ENCODE measurements around the gene ZCCHC24. TPM values are rescaled to one million over a fixed set of nuclear protein-coding genes. Genes with fewer than 3 reads are reported as not detected.

The ZCCHC24 gene
- total RNA-seq, 2 donors from 2014 or later: 14.0 to 19.8 TPM

DNA sequence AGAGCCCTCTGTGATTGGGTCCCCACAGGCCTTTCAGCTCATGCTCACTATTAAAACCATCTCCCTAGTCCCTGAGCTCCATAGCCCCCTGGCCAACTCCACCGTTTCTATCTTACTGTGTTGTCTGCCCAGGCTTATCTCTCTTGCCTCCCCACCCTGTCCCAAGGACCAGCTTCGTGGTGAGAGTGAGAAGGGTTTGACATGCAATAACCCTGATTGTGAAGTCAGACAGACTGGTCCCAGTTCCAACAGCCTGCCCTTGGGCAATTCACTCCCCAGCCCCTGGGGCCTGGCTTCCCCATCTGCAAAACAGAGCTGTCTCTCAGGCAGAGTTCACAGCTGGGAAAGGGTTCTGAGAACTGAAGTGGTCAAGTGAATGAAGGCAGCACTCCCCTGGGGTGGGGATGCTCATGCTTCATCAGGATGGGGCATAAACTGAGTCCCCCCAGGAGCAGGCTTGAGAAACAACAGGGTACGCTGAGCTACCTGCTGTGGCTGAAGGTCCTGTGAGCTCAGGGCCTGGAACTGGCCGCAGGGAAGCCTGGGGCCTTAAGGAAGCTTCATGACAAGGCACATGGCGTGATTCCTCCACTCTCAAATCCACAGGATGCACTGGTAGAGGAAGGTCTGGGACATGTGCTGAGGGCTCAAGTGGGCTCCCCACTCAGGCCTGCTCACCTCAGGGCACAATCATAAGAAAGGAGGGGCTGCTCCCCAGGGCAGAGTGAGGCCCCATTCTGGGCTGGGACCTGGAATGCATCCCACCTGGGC lies 100.0 kb downstream of the ZCCHC24 start:
- H3K9me3 ChIP-seq: no peaks in the 10 kb centered on the region
- intact Hi-C loops (cut with DNase I): no loop called here
- peaks cover 96% of the 10 kb centered on the region for H3K4me1 ChIP-seq
- H3K36me3 ChIP-seq (replicated peaks in 1 of 2; ENCODE audit: insufficient read depth in 1 of 2, low read depth in 2 of 2): peaks cover 0 to 3% of the 10 kb centered on the region in 2 donors
- DNase-seq: peak in 1 of 4 donors; percentile 27
- H3K27ac ChIP-seq: peak overlapping the region; percentile 66 to 98 (median 88)
- H3K27me3 ChIP-seq: no peaks in the 10 kb centered on the region
- 69 to 75% methylated on average over 5 of the region's 5 CpGs for WGBS, 2 donors
- no peak for ATAC-seq
- H3K4me3 ChIP-seq: no peak overlapping the region
- TF ChIP-seq, protein P1, sequence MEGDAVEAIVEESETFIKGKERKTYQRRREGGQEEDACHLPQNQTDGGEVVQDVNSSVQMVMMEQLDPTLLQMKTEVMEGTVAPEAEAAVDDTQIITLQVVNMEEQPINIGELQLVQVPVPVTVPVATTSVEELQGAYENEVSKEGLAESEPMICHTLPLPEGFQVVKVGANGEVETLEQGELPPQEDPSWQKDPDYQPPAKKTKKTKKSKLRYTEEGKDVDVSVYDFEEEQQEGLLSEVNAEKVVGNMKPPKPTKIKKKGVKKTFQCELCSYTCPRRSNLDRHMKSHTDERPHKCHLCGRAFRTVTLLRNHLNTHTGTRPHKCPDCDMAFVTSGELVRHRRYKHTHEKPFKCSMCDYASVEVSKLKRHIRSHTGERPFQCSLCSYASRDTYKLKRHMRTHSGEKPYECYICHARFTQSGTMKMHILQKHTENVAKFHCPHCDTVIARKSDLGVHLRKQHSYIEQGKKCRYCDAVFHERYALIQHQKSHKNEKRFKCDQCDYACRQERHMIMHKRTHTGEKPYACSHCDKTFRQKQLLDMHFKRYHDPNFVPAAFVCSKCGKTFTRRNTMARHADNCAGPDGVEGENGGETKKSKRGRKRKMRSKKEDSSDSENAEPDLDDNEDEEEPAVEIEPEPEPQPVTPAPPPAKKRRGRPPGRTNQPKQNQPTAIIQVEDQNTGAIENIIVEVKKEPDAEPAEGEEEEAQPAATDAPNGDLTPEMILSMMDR (IDR thresholded peaks at IDR 0.05): no peak

DNA sequence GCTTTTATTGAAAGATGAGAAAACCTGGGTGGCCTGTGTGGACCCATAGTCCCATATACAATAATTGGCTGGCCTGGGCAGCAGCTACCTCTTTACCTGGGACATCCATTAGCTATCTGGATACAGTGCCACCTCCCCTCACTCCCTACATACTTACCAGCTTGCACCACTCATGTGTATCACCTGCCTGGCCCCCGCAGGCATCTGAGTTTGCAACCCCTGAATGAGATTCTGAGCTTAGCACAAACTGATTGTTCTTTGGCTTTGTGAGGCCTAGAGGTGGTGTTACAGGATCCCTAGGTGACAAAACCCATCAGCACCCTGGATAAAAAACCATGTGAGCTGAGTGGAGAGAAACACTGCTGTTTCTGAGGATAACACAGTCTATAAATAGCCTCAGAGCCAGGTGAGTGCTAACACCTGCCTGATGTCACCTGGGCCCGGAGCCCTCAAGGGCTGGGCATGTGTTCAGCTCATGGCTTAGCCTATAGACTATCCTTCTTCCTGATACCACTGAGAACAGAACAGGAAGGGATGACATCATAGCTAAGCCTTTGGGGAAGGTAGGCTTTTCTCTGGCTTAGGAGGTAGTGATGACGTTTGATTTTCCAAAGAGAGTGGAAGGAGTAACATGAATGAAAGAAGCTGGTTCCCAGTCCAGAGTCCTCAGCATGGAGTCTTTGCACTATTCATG lies 100.8 kb downstream of the ZCCHC24 start:
- no peak overlapping the region for H3K4me3 ChIP-seq
- TF ChIP-seq POLR2A (IDR thresholded peaks at IDR 0.05): no peak
- TF ChIP-seq, protein P1 (IDR thresholded peaks at IDR 0.05): no peak
- intact Hi-C loops (cut with DNase I): no loop called here
- DNase-seq: peak; percentile 75 to 92 (median 90)
- ATAC-seq: peak; percentile 66
- H3K36me3 ChIP-seq (replicated peaks in 1 of 2; ENCODE audit: insufficient read depth in 1 of 2, low read depth in 2 of 2): no peaks in the 10 kb centered on the region
- 29 to 35% methylated on average over 3 of the region's 3 CpGs for WGBS, 2 donors
- H3K9me3 ChIP-seq: no peaks in the 10 kb centered on the region
- peaks cover 89% of the 10 kb centered on the region for H3K4me1 ChIP-seq
- H3K27ac ChIP-seq: peak overlapping the region; percentile 66 to 98 (median 88)
- H3K27me3 ChIP-seq: no peaks in the 10 kb centered on the region

DNA sequence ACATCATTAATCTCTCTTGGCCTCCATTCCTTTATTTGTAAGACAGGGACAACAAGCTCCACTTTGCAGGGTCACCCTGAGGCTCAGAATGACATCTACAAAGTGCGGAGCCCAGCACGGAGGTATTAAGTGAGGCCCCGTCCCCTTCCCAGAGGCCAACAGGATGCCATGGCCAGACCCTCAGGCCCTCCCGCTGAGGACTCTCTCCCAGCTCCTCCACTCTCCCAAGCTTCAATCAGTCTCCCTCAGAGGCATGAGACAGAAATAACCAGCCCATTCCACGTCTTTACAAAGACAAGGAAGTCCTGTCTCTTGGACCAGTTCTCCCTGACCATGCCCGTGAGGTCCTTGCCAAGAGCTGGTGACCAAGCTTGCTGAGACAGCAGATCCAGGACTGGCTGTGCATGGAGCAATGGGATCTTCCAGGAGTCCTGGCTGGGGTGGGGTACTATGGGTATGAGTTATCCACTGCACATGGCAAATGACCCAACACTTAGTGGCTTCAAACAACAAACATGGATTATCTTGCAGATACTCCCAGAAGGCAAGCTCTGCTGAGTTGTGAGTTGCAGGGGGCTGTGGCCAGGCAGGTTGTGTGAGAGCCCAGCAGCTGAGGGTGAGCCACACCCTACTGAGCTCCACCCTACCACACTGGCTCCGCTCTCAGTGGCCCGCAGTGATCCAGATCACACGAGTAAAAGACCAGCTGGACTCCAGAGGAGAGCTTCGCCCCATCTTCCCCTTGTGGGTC lies 102.4 kb downstream of the ZCCHC24 start:
- WGBS, 2 donors: 45 to 63% methylated on average over 10 of the region's 10 CpGs
- H3K4me3 ChIP-seq: no peak overlapping the region
- peaks cover 73% of the 10 kb centered on the region for H3K4me1 ChIP-seq
- intact Hi-C loops (cut with DNase I): no loop called here
- TF ChIP-seq POLR2A (IDR thresholded peaks at IDR 0.05): no peak
- TF ChIP-seq, protein P1 (IDR thresholded peaks at IDR 0.05): no peak
- peak; percentile 49 to 71 (median 60) for DNase-seq
- ATAC-seq: no peak
- no peaks in the 10 kb centered on the region for H3K27me3 ChIP-seq
- H3K9me3 ChIP-seq: no peaks in the 10 kb centered on the region
- no peaks in the 10 kb centered on the region for H3K36me3 ChIP-seq (replicated peaks in 1 of 2; ENCODE audit: insufficient read depth in 1 of 2, low read depth in 2 of 2)
- peak overlapping the region in 3 of 4 donors; percentile 35 to 98 (median 97) for H3K27ac ChIP-seq

DNA sequence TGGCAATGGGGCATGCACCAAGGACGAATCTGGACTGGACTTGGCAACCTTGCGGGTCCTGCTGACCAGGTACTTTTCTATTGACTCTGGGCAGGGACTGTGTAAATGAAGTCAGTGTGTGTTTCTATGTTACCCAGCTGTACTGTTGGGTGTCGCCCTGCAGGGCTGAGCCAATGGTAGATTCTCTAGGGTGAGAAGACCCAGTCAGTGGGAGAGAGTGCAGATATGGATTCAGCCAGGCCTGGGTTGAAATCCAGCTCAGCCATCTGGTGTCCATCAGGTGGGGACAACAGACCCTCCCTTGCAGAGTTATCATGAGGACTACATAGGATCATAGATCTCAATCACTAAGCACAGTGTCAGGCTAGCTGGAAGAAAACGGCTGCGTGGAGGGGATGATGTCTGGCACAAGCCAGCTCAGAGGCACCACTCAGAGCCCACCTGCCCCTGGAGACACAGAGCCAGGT lies 103.1 kb downstream of the ZCCHC24 start:
- ATAC-seq (peak; percentile 22), DNase-seq (peak; percentile 41 to 70 (median 60))

More for the DNA sequence above, 103.1 kb downstream of the ZCCHC24 start:
- Histone ChIP-seq H3K36me3 (replicated peaks in 1 of 2; ENCODE audit: insufficient read depth in 1 of 2, low read depth in 2 of 2) (no peaks in the 10 kb centered on the region), H3K27me3 (no peaks in the 10 kb centered on the region), H3K4me3 (no peak overlapping the region), H3K27ac (peak overlapping the region in 3 of 4 donors; percentile 21 to 97 (median 35)), H3K9me3 (no peaks in the 10 kb centered on the region), H3K4me1 (peaks cover 67% of the 10 kb centered on the region)
- TF ChIP-seq, protein P1 (IDR thresholded peaks at IDR 0.05): no peak
- no peak for TF ChIP-seq POLR2A (IDR thresholded peaks at IDR 0.05)
- intact Hi-C loops (cut with DNase I): no loop called here
- WGBS, 2 donors: 46% methylated on average over 5 of the region's 5 CpGs
